PC-9 (cell line): ENCODE data around the gene STXBP5.

Experiments
- CTCF ChIP-seq: fragments of 200-600 bp; sonication (generic); conservative IDR thresholded peaks from 2 replicates; pipeline ENCODE4 v1.6.1; 2017; ENCODE audit warnings: mixed run types, antibody characterized with exemption, mild to moderate bottlenecking, moderate library complexity
- EZH2 ChIP-seq: fragments of 200-600 bp; sonication (generic); IDR thresholded peaks from 2 replicates; pipeline ENCODE4 v1.8.0; 2017; ENCODE audit warnings: antibody characterized with exemption, low read depth

GRCh38 chr6:147164761-147165160 is 39.5 kb upstream of the STXBP5 start:
- TF ChIP-seq CTCF (no peak), EZH2 (no peak)
